OCI-LY7 (cell line): Measurements from ENCODE around the gene KIR3DL3.
"Not testable (repeated sequence)": the region's sequence is repeated elsewhere in the genome, so short reads cannot be mapped to it uniquely, and the experiment has no call there.

Experiments used
- CTCF ChIP-seq: fragments of 200-600 bp; sonication (generic); conservative IDR thresholded peaks from 2 replicates; pipeline ENCODE4 v1.5.1; 2014; ENCODE audit warnings: mild to moderate bottlenecking, antibody characterized with exemption, low read length, moderate library complexity, mixed read lengths
- EZH2phosphoT487 ChIP-seq: fragments of 200-600 bp; sonication (generic); IDR thresholded peaks from 2 replicates; pipeline ENCODE4 v1.6.1; 2018; ENCODE audit warnings: low read depth, borderline replicate concordance, mild to moderate bottlenecking, mixed run types, antibody characterized with exemption, low read length, moderate library complexity, mixed read lengths

DNA sequence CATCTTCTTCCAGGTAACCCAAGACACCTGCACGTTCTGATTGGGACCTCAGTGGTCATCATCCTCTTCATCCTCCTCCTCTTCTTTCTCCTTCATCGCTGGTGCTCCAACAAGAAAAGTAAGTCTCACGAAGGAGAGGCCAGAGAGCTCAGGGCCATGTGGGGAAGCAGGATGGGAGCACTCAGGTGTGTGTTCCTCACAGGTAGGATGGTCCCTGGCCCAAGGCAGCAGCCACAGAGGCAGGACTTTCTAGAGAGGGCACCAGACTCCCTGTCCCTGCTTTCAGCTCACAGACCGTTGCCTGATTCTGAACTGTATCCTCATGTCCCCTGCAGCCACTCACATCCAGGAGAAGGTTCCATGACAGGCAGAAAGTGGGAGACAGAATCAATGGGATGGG is 42.2 kb downstream of the KIR3DL3 start:
- TF ChIP-seq CTCF, EZH2phosphoT487: not testable (repeated sequence)
